Smooth muscle cell (in vitro differentiated cells): ENCODE data around the gene GTF2IRD1. TPM values are rescaled to one million over a fixed set of nuclear protein-coding genes. Genes with fewer than 3 reads are reported as not detected.
"Not testable (repeated sequence)": the region's sequence is repeated elsewhere in the genome, so short reads cannot be mapped to it uniquely, and the experiment has no call there.

ENCODE experiments used
- DNase-seq: peaks from one replicate; lab custom pipeline; 2025; ENCODE audit not compliant: unreplicated experiment; lab: John Stamatoyannopoulos, UW
- H2AFZ ChIP-seq: fragments of 200-600 bp; sonication (generic); 2 replicates; pipeline ENCODE4 v1.6.0; 2016; ENCODE audit warnings: antibody characterized with exemption, low read depth, mild to moderate bottlenecking
- H3F3A ChIP-seq: fragments of 200-600 bp; sonication (generic); 2 replicates; pipeline ENCODE4 v1.6.0; 2017; ENCODE audit warnings: antibody characterized with exemption, low read depth
- H3K27ac ChIP-seq: fragments of 200-600 bp; sonication (generic); 2 replicates; pipeline ENCODE4 v1.5.1; 2016; ENCODE audit warnings: low read depth, mild to moderate bottlenecking
- H3K27me3 ChIP-seq: fragments of 200-600 bp; sonication (generic); 2 replicates; pipeline ENCODE4 v1.6.1; 2016; ENCODE audit warnings: low read depth, mild to moderate bottlenecking
- H3K36me3 ChIP-seq: fragments of 200-600 bp; sonication (generic); 2 replicates; pipeline ENCODE4 v1.5.1; 2016; ENCODE audit warnings: low read depth
- H3K4me1 ChIP-seq: fragments of 200-600 bp; sonication (generic); 2 replicates; pipeline ENCODE4 v1.5.1; 2016; ENCODE audit warnings: low read depth
- H3K4me2 ChIP-seq: fragments of 200-600 bp; sonication (generic); 2 replicates; pipeline ENCODE4 v1.6.0; 2016; ENCODE audit warnings: mild to moderate bottlenecking
- H3K4me3 ChIP-seq: fragments of 200-600 bp; sonication (generic); 2 replicates; pipeline ENCODE4 v1.5.1; 2016; ENCODE audit warnings: mild to moderate bottlenecking
- H3K79me2 ChIP-seq: fragments of 200-600 bp; sonication (generic); 2 replicates; pipeline ENCODE4 v1.6.0; 2016; ENCODE audit warnings: low read depth, mild to moderate bottlenecking
- H3K9ac ChIP-seq: fragments of 200-600 bp; sonication (generic); 2 replicates; pipeline ENCODE4 v1.6.0; 2016; ENCODE audit warnings: low read depth
- H3K9me3 ChIP-seq: fragments of 200-600 bp; sonication (generic); replicated peaks from 2 replicates; pipeline ENCODE4 v1.5.1; 2016; ENCODE audit warnings: low read depth
- H4K20me1 ChIP-seq: fragments of 200-600 bp; sonication (generic); 2 replicates; pipeline ENCODE4 v1.6.0; 2016; ENCODE audit warnings: low read depth
- CTCF ChIP-seq: fragments of 200-600 bp; sonication (generic); IDR thresholded peaks from 2 replicates; pipeline ENCODE4 v1.5.1; 2017; ENCODE audit warnings: borderline replicate concordance, mild to moderate bottlenecking, antibody characterized with exemption; ENCODE audit not compliant: insufficient read depth, poor library complexity, severe bottlenecking
- WGBS: methylation state at CpG from one replicate; pipeline ENCODE4 v1.1.7; 2016; ENCODE audit warnings: low lambda C conversion rate; 5-methylcytosine and 5-hydroxymethylcytosine counted together
- polyA plus RNA-seq: library from polyadenylated mRNA; unstranded; fragments of >200 nt; fragmentation: Nextera tagmentation; extraction: Ambion mirVana; gene quantifications from 2 replicates; pipeline ENCODE4 v1.2.1, GENCODE V29; 2016
- total RNA-seq: library from RNA; depleted of rRNA; stranded (reverse); fragments of >200 nt; gene quantifications from 2 replicates; pipeline ENCODE4 v1.2.3, GENCODE V29; 2014

The GTF2IRD1 gene
- total and polyA plus RNA-seq, 2 experiments from 2014 or later, result 20.0 to 41.5 TPM

DNA sequence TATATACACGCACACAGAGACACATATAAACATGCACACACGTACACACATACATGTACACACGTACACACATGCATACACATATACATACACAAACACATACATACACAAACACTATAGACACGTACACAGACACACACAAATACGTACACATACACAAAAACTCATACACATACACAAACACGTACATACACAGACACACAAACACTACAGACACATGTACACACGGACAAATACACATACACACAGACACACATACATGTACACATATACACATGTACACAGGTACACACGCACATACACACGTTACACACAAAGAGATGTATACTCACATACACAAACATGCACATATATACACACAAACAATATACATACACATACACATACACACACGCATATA is 35.2 kb upstream of the GTF2IRD1 start:
- Histone ChIP-seq H3F3A (no peaks in the 10 kb centered on the region), H3K4me2 (no peak overlapping the region), H3K4me1 (no peaks in the 10 kb centered on the region), H3K36me3 (no peaks in the 10 kb centered on the region), H3K9ac (no peak overlapping the region), H3K27me3 (no peaks in the 10 kb centered on the region), H2AFZ (no peak overlapping the region), H3K9me3 (no peaks in the 10 kb centered on the region), H3K27ac (no peak overlapping the region), H3K79me2 (no peaks in the 10 kb centered on the region), H4K20me1 (no peaks in the 10 kb centered on the region), H3K4me3 (no peak overlapping the region)
- WGBS, result 85% methylated on average over 10 of the region's 10 CpGs
- no peak for TF ChIP-seq CTCF
- DNase-seq, result no peak

- DNase-seq, result not testable (repeated sequence)
- 66% methylated on average over 4 of the region's 4 CpGs for WGBS
Measured at GRCh38 chr7:74419232-74419631, 34.5 kb upstream of the GTF2IRD1 start.

DNA sequence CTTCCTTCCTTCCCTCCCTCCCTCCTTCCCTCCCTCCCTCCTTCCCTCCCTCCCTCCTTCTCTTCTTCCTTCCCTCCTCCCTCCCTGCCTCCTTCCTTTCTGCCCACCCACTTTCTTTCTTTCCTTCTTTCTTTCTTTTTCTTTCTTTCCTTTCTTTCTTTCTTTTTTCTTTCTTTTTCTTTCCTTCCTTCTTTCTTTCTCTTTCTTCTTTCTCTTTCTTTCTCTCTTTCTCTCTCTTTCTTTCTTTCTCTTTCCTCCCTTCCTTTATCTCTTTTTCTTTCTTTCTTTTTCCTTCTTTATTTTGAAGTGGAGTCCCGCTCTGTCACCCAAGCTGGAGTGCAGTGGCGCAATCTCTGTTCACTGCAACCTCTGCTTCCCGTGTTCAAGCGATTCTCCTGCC is 33.7 kb upstream of the GTF2IRD1 start:
- 99% methylated on average over 4 of the region's 4 CpGs for WGBS
- no peaks in the 10 kb centered on the region for H4K20me1 ChIP-seq
- no peaks in the 10 kb centered on the region for H3K27me3 ChIP-seq
- no peak for DNase-seq
- no peaks in the 10 kb centered on the region for H3F3A ChIP-seq
- no peak overlapping the region for H3K4me2 ChIP-seq
- no peaks in the 10 kb centered on the region for H3K9me3 ChIP-seq
- H3K36me3 ChIP-seq, result no peaks in the 10 kb centered on the region
- TF ChIP-seq CTCF, result no peak
- no peaks in the 10 kb centered on the region for H3K79me2 ChIP-seq
- H3K4me3 ChIP-seq, result no peak overlapping the region
- no peaks in the 10 kb centered on the region for H3K4me1 ChIP-seq
- no peak overlapping the region for H2AFZ ChIP-seq
- no peak overlapping the region for H3K27ac ChIP-seq
- no peak overlapping the region for H3K9ac ChIP-seq

More at GRCh38 chr7:74419232-74419631, 34.5 kb upstream of the GTF2IRD1 start:
- H3K4me3 ChIP-seq, H3K4me1 ChIP-seq, H3F3A ChIP-seq, H3K27me3 ChIP-seq, H3K9ac ChIP-seq, H3K36me3 ChIP-seq, H3K4me2 ChIP-seq, H2AFZ ChIP-seq, H3K79me2 ChIP-seq, H3K27ac ChIP-seq, H4K20me1 ChIP-seq, H3K9me3 ChIP-seq: not testable (repeated sequence)

GRCh38 chr7:74424291-74424880 is 29.3 kb upstream of the GTF2IRD1 start:
- no peak for DNase-seq
- Histone ChIP-seq H3K9ac (no peak overlapping the region), H2AFZ (no peak overlapping the region), H3K9me3 (no peaks in the 10 kb centered on the region), H3K4me3 (no peak overlapping the region), H3K4me2 (no peak overlapping the region), H3K4me1 (peaks cover 3% of the 10 kb centered on the region), H3K27ac (no peak overlapping the region), H3K36me3 (no peaks in the 10 kb centered on the region), H3K79me2 (no peaks in the 10 kb centered on the region), H4K20me1 (no peaks in the 10 kb centered on the region), H3K27me3 (no peaks in the 10 kb centered on the region), H3F3A (no peaks in the 10 kb centered on the region)
- WGBS, result 93% methylated on average over 10 of the region's 10 CpGs
- TF ChIP-seq CTCF, result no peak
